Endodermal cell (in vitro differentiated cells): ENCODE data around the gene CCDC88C. TPM values are rescaled to one million over a fixed set of nuclear protein-coding genes. Genes with fewer than 3 reads are reported as not detected.

Experiments used
- DNase-seq: peaks from one replicate; pipeline ENCODE4 v3.0.0-alpha.2; 2017
- H3K27ac ChIP-seq: 2 replicates; pipeline ENCODE4 v1.5.1; 2013; ENCODE audit warnings: mild to moderate bottlenecking, low read depth, low read length, moderate library complexity
- H3K27me3 ChIP-seq: 2 replicates; pipeline ENCODE4 v1.6.1; 2013; ENCODE audit warnings: mild to moderate bottlenecking, low read length, moderate library complexity; ENCODE audit not compliant: insufficient read depth, control insufficient read depth, poor library complexity, severe bottlenecking
- H3K36me3 ChIP-seq: 2 replicates; pipeline ENCODE4 v1.7.0; 2013; ENCODE audit warnings: mild to moderate bottlenecking, low read length, moderate library complexity; ENCODE audit not compliant: control insufficient read depth, insufficient read depth
- H3K4me1 ChIP-seq: one replicate; pipeline ENCODE4 v1.7.0; 2013; ENCODE audit warnings: low read length; ENCODE audit not compliant: control insufficient read depth, insufficient read depth
- H3K4me3 ChIP-seq: 2 replicates; pipeline ENCODE4 v1.5.1; 2013; ENCODE audit warnings: mild to moderate bottlenecking, low read length, moderate library complexity
- H3K9ac ChIP-seq: 2 replicates; pipeline ENCODE4 v1.6.1; 2013; ENCODE audit warnings: mild to moderate bottlenecking, low read length, moderate library complexity; ENCODE audit not compliant: poor library complexity, severe bottlenecking; ENCODE audit errors: extremely low read depth
- H3K9me3 ChIP-seq: 2 replicates; pipeline ENCODE4 v1.6.1; 2013; ENCODE audit warnings: mild to moderate bottlenecking, low read length, moderate library complexity; ENCODE audit not compliant: control insufficient read depth
- H3K27ac Mint-ChIP-seq: 2 replicates; pipeline ENCODE4 v1.8.0; 2020; ENCODE audit warnings: mixed read lengths
- H3K27me3 Mint-ChIP-seq: 2 replicates; pipeline ENCODE4 v1.8.0; 2021; ENCODE audit warnings: mild to moderate bottlenecking, mixed read lengths; ENCODE audit not compliant: insufficient read depth
- H3K36me3 Mint-ChIP-seq: 2 replicates; pipeline ENCODE4 v1.8.0; 2020; ENCODE audit warnings: low read depth, mixed read lengths
- H3K4me1 Mint-ChIP-seq: 2 replicates; pipeline ENCODE4 v1.8.0; 2020; ENCODE audit warnings: mixed read lengths
- H3K4me3 Mint-ChIP-seq: 2 replicates; pipeline ENCODE4 v1.8.0; 2020; ENCODE audit warnings: mild to moderate bottlenecking, moderate library complexity, mixed read lengths
- H3K9me3 Mint-ChIP-seq: 2 replicates; pipeline ENCODE4 v1.8.0; 2020; ENCODE audit warnings: mild to moderate bottlenecking, mixed read lengths
- WGBS, 2 experiments: methylation state at CpG; one replicate each; pipeline versions ENCODE4 v1.1.5 to v1.1.7; 2013; ENCODE audit warnings: missing lambda C conversion rate in 2 of 2, mixed read lengths in 1 of 2; ENCODE audit not compliant: insufficient coverage in 1 of 2, insufficient read length in 1 of 2; 5-methylcytosine and 5-hydroxymethylcytosine counted together
- total RNA-seq, 2 donors: library from RNA; stranded (reverse); fragmentation: NEBNext Ultra II Directional in 1 of 2; extraction: Animal tissue kit (Norgen Biotek cat#: 25700) in 1 of 2; gene quantifications; 2 replicates in 1 of 2; 3 replicates in 1 of 2; pipeline ENCODE4 v1.2.1, GENCODE V29; 2021
- TF ChIP-seq, protein P1 (sequence below): fragments of 200-600 bp; sonication (generic); conservative IDR thresholded peaks from 2 replicates; pipeline ENCODE4 v1.5.0; 2021; ENCODE audit warnings: antibody characterized with exemption, mild to moderate bottlenecking

The CCDC88C gene
- total RNA-seq, 2 donors from 2014 or later: 50.0 to 50.5 TPM

DNA sequence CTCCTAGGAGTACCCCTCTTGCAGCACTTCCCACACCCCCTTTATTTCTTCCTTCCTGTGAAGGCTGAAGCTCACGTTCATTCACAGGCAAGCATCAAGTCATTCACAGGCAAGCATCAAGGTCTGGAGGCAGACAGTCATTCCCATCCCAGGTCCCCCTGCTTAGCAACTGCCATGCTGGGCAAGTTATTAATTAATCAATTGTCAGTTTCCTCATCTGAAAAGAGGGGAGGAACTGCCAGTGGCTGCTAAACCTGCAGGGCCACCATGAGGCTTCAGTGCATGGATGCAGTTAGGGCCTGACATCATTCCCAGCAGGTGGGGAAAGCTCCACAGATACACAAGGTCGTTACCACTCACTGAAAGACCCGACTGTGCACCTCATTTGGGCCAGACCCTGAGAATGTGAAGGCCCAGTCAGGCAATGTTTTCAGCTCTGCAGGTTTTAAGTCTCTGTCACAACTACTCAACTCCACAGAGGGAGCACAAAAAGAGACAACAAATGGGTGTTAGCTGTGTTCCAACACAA, 88.1 kb downstream of the CCDC88C start:
- H3K27me3 ChIP-seq: no peaks in the 10 kb centered on the region
- H3K27me3 Mint-ChIP-seq: no peaks in the 10 kb centered on the region
- H3K27ac Mint-ChIP-seq: peak overlapping the region; percentile 48
- H3K9me3 ChIP-seq: no peaks in the 10 kb centered on the region
- TF ChIP-seq, protein P1, sequence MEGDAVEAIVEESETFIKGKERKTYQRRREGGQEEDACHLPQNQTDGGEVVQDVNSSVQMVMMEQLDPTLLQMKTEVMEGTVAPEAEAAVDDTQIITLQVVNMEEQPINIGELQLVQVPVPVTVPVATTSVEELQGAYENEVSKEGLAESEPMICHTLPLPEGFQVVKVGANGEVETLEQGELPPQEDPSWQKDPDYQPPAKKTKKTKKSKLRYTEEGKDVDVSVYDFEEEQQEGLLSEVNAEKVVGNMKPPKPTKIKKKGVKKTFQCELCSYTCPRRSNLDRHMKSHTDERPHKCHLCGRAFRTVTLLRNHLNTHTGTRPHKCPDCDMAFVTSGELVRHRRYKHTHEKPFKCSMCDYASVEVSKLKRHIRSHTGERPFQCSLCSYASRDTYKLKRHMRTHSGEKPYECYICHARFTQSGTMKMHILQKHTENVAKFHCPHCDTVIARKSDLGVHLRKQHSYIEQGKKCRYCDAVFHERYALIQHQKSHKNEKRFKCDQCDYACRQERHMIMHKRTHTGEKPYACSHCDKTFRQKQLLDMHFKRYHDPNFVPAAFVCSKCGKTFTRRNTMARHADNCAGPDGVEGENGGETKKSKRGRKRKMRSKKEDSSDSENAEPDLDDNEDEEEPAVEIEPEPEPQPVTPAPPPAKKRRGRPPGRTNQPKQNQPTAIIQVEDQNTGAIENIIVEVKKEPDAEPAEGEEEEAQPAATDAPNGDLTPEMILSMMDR: no peak
- 78 to 81% methylated on average over 3 of the region's 3 CpGs for WGBS, 2 experiments
- no peaks in the 10 kb centered on the region for H3K4me1 ChIP-seq
- peak; percentile 58 for DNase-seq
- peaks cover 20% of the 10 kb centered on the region for H3K36me3 Mint-ChIP-seq
- H3K4me3 ChIP-seq: no peak overlapping the region
- peaks cover 14% of the 10 kb centered on the region for H3K36me3 ChIP-seq
- H3K27ac ChIP-seq: no peak overlapping the region
- no peaks in the 10 kb centered on the region for H3K9me3 Mint-ChIP-seq
- H3K9ac ChIP-seq: no peak overlapping the region
- no peak overlapping the region for H3K4me3 Mint-ChIP-seq
- H3K4me1 Mint-ChIP-seq: peaks cover 2% of the 10 kb centered on the region

DNA sequence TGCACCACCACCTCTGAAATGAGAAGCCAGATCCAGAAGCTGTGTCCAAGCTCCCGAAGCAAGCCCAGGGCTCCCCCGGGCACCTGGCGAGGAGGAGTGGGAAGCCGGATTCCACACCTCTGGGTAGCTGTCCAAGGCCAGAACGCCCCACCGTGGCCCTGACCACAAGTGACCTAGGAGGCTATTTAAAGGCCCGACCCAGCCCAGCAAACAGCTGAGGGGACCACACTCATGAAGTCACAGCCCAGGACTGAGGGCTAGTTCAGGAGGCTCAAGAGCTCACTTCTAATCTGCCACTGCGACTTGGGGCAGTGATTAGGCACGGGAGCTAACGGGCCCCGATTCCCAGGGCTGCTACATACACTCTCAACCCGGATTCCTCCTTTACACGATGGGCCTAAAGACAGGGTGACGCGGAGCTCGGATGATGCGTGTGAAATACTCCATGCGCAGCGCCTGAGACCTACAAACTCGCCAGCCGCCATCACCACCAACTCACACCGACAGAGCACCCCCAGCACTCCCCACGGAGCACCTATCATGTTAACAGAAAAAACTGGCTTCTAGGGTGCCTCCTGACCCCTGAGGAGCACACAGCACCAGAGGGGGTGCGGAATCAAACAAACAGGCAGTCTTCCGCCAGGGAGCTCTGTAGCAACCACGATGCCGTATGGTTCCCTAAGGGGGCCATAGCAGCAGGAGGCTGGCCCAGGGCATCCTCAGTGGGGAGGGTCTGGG, 89.1 kb downstream of the CCDC88C start:
- peaks cover 20% of the 10 kb centered on the region for H3K36me3 Mint-ChIP-seq
- Histone ChIP-seq H3K27ac (no peak overlapping the region), H3K4me1 (no peaks in the 10 kb centered on the region), H3K36me3 (peaks cover 22% of the 10 kb centered on the region), H3K9ac (no peak overlapping the region), H3K9me3 (no peaks in the 10 kb centered on the region), H3K4me3 (no peak overlapping the region), H3K27me3 (no peaks in the 10 kb centered on the region)
- 94 to 97% methylated on average over 23 to 27 of the region's 27 CpGs for WGBS, 2 experiments
- H3K4me3 Mint-ChIP-seq: no peak overlapping the region
- DNase-seq: no peak
- peaks cover 7% of the 10 kb centered on the region for H3K4me1 Mint-ChIP-seq
- TF ChIP-seq, protein P1: no peak
- H3K27ac Mint-ChIP-seq: peak overlapping the region; percentile 55
- H3K9me3 Mint-ChIP-seq: no peaks in the 10 kb centered on the region
- H3K27me3 Mint-ChIP-seq: no peaks in the 10 kb centered on the region

DNA sequence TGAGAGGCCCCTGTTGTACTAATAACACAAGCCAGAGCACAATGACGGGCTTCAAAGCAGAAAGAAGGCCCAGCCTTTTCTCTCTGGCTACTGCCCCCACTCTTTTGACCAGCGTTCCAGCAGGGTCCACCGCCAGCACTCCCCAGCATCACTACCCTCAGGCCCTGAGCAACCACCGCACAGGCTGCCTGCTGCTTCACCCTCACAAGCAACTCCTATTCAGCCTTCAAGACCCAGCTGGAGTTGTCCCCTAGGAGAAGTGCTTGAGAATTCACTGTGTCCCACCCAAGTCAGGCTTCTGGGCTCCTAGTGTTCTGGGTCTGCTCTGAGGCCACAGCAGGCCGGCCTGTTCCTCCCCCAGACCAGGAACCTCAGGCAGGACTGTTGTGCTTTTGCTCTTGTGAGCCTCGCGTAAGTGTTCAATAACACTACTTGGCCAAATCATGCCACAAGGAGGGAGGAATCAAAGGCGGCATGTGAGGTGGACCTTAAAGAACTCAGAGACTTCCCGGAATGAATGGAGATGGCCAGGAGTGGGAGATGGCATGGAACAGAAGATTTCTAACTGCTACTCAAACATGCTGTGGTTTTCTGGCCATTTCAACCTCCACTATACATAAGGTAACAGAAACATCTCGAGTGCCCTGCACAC, 89.8 kb downstream of the CCDC88C start:
- WGBS, 2 experiments: 93 to 95% methylated on average over 4 to 10 of the region's 10 CpGs
- peak overlapping the region; percentile 67 for H3K27ac Mint-ChIP-seq
- TF ChIP-seq, protein P1: no peak
- H3K4me1 Mint-ChIP-seq: peaks cover 7% of the 10 kb centered on the region
- no peak overlapping the region for H3K4me3 Mint-ChIP-seq
- Histone ChIP-seq H3K4me1 (no peaks in the 10 kb centered on the region), H3K27me3 (no peaks in the 10 kb centered on the region), H3K27ac (peak overlapping the region; percentile 45), H3K36me3 (peaks cover 18% of the 10 kb centered on the region), H3K9ac (no peak overlapping the region), H3K4me3 (no peak overlapping the region), H3K9me3 (no peaks in the 10 kb centered on the region)
- H3K9me3 Mint-ChIP-seq: no peaks in the 10 kb centered on the region
- no peak for DNase-seq
- peaks cover 23% of the 10 kb centered on the region for H3K36me3 Mint-ChIP-seq
- H3K27me3 Mint-ChIP-seq: no peaks in the 10 kb centered on the region
